Measurements from ENCODE around the gene SARM1. TPM values are rescaled to one million over a fixed set of nuclear protein-coding genes. Genes with fewer than 3 reads are reported as not detected.

SARM1 gene
- total and polyA plus RNA-seq, 9 of the 15 experiments (the other 6 are each of a cell fraction or from before 2014, with no cell fraction given): 0.04 to 0.55 (median 0.11) TPM; not detected in 2

DNA sequence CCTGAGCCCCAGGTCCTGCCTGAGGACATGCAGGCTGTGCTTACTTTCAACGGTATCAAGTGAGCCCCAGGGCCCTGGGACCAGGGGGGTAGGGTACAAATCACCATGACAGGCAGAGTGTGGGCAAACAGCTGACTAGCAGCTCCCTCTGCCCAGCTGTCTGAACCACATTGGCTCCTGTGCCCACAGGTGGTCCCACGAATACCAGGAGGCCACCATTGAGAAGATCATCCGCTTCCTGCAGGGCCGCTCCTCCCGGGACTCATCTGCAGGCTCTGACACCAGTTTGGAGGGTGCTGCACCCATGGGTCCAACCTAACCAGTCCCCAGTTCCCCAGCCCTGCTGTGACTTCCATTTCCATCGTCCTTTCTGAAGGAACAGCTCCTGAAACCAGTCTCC is 24.5 kb downstream of the SARM1 start:
- Histone ChIP-seq H2AFZ (ENCODE audit: low read depth, low read length) (no peak overlapping the region), H3K27me3 (ENCODE audit: control insufficient read depth in 2 of 2, insufficient read depth in 2 of 2, low read length in 2 of 2) (no peaks in the 10 kb centered on the region), H3K9ac (ENCODE audit: insufficient read depth in 1 of 2, low read depth in 2 of 2, low read length in 2 of 2) (no peak overlapping the region), H3K9me3 (replicated peaks; ENCODE audit: control insufficient read depth, insufficient read depth, low read depth, low read length) (no peaks in the 10 kb centered on the region), H3K79me2 (ENCODE audit: control insufficient read depth, insufficient read depth, low read length) (no peaks in the 10 kb centered on the region), H3K4me1 (replicated peaks in 1 of 2; ENCODE audit: control insufficient read depth in 2 of 2, insufficient read depth in 2 of 2, low read length in 2 of 2) (peaks cover 3 to 8% of the 10 kb centered on the region in 2 experiments; a peak in 4 of 5 replicates), H3K27ac (ENCODE audit: extremely low read depth, low read depth, low read length) (no peak overlapping the region), H4K20me1 (replicated peaks; ENCODE audit: control insufficient read depth, insufficient read depth, low read length) (0 out of 2 replicates have a peak, but pooled peaks cover 8% of the 10 kb centered on the region), H3K36me3 (ENCODE audit: control insufficient read depth, insufficient read depth, low read length) (no peaks in the 10 kb centered on the region), H3K4me3 (no peak overlapping the region), H3K9me1 (ENCODE audit: control insufficient read depth, insufficient read depth, low read length) (no peaks in the 10 kb centered on the region), H3K4me2 (ENCODE audit: insufficient read depth, low read length) (no peak overlapping the region)
- TF ChIP-seq SIRT6 (IDR thresholded peaks at IDR 0.05; ENCODE audit: low read depth, low read length): no peak
- no peak for TF ChIP-seq ZNF12 (CRISPR knock-in tag; IDR thresholded peaks at IDR 0.05)
- no peak for TF ChIP-seq TBP (optimal IDR thresholded peaks at IDR 0.05; ENCODE audit: low read depth, low read length)
- no peak for TF ChIP-seq MED1 (CRISPR knock-in tag; IDR thresholded peaks at IDR 0.05; ENCODE audit: borderline replicate concordance)
- TF ChIP-seq KLF1 (tag; IDR thresholded peaks at IDR 0.05): no peak
- TF ChIP-seq ZNF511 (CRISPR knock-in tag; IDR thresholded peaks at IDR 0.05): no peak
- intact Hi-C loops (cut with micrococcal nuclease): no loop called here
- DNase-seq (ENCODE audit: extremely low read depth in 1 of 4, low spot score in 3 of 4) (no peak), ATAC-seq (no peak), FAIRE-seq (no peak)
- ChIA-PET POLR2A (interaction anchor here (0.8 to 1.5 kb wide), 3 partner anchors 9 to 27 kb away, joined by 3 to 7 read pairs (median 5); partner anchors contain the start of gene SLC46A1), CTCF (ENCODE audit: low intra/inter-chr PET ratio) (no interaction called here)
- in situ Hi-C loops (cut with MboI): no loop called here
- BruUV-seq (replicated peaks): no TSS peak
- WGBS (ENCODE audit: insufficient coverage, low coverage, missing lambda C conversion rate): 44% methylated on average over 6 of the region's 6 CpGs

Data from K562 (cell line).